GM23338 (cell line): ENCODE results near the gene SPRY2. TPM values are rescaled to one million over a fixed set of nuclear protein-coding genes. Genes with fewer than 3 reads are reported as not detected.
A peak's percentile ranks its signal among the peaks of the same experiment; 100 is the strongest.

ENCODE experiments used
- ATAC-seq: fragments of 200-7000 bp; cut with Tn5 transposase; 3 replicates; pipeline ENCODE4 v1.9.1; 2020
- DNase-seq: peaks from one replicate; pipeline ENCODE4 v3.0.0-alpha.2; 2015; ENCODE audit warnings: low spot score
- H2AFZ ChIP-seq: fragments of 200-600 bp; sonication (generic); 2 replicates; pipeline ENCODE4 v1.8.0; 2016; ENCODE audit warnings: antibody characterized with exemption, mild to moderate bottlenecking, moderate library complexity
- H3F3A ChIP-seq: fragments of 200-600 bp; sonication (generic); replicated peaks from 2 replicates; pipeline ENCODE4 v1.8.0; 2017; ENCODE audit warnings: antibody characterized with exemption, mixed run types, low read depth
- H3K27ac ChIP-seq: fragments of 200-600 bp; sonication (generic); 2 replicates; pipeline ENCODE4 v1.6.1; 2016; ENCODE audit warnings: low read depth
- H3K27me3 ChIP-seq: fragments of 200-600 bp; sonication (generic); 2 replicates; pipeline ENCODE4 v1.8.0; 2016; ENCODE audit warnings: mild to moderate bottlenecking, mixed run types, moderate library complexity; ENCODE audit not compliant: insufficient read depth
- H3K36me3 ChIP-seq: fragments of 200-600 bp; sonication (generic); 2 replicates; pipeline ENCODE4 v1.8.0; 2016; ENCODE audit warnings: mild to moderate bottlenecking; ENCODE audit not compliant: insufficient read depth
- H3K4me1 ChIP-seq: fragments of 200-600 bp; sonication (generic); 2 replicates; pipeline ENCODE4 v1.8.0; 2016; ENCODE audit warnings: mild to moderate bottlenecking, moderate library complexity; ENCODE audit not compliant: insufficient read depth
- H3K4me2 ChIP-seq: fragments of 200-600 bp; sonication (generic); 2 replicates; pipeline ENCODE4 v1.7.1; 2017; ENCODE audit warnings: mixed run types
- H3K4me3 ChIP-seq: fragments of 200-600 bp; sonication (generic); 2 replicates; pipeline ENCODE4 v1.6.1; 2016; ENCODE audit warnings: mixed run types
- H3K79me2 ChIP-seq: fragments of 200-600 bp; sonication (generic); replicated peaks from 2 replicates; pipeline ENCODE4 v1.8.0; 2017; ENCODE audit warnings: mild to moderate bottlenecking; ENCODE audit not compliant: insufficient read depth
- H3K9me2 ChIP-seq: fragments of 200-600 bp; sonication (generic); 2 replicates; pipeline ENCODE4 v1.8.0; 2017; ENCODE audit not compliant: insufficient read depth
- H4K20me1 ChIP-seq: fragments of 200-600 bp; sonication (generic); replicated peaks from 2 replicates; pipeline ENCODE4 v1.8.0; 2017; ENCODE audit warnings: mild to moderate bottlenecking; ENCODE audit not compliant: insufficient read depth
- H3K27ac Mint-ChIP-seq: 2 replicates; pipeline ENCODE4 v1.8.0; 2020; ENCODE audit warnings: inconsistent platforms, mild to moderate bottlenecking, moderate library complexity, mixed read lengths
- H3K27me3 Mint-ChIP-seq: 3 replicates; pipeline ENCODE4 v1.8.0; 2022; ENCODE audit warnings: low read depth, mild to moderate bottlenecking, moderate library complexity, mixed read lengths, inconsistent platforms; ENCODE audit not compliant: insufficient read depth, poor library complexity
- H3K36me3 Mint-ChIP-seq: 3 replicates; pipeline ENCODE4 v1.8.0; 2021; ENCODE audit warnings: low read depth, mild to moderate bottlenecking, inconsistent platforms, moderate library complexity, mixed read lengths
- H3K4me1 Mint-ChIP-seq: 3 replicates; pipeline ENCODE4 v1.8.0; 2020; ENCODE audit warnings: mild to moderate bottlenecking, inconsistent platforms, mixed read lengths
- H3K4me3 Mint-ChIP-seq: 3 replicates; pipeline ENCODE4 v1.8.0; 2021; ENCODE audit warnings: moderate library complexity, mild to moderate bottlenecking, inconsistent platforms, mixed read lengths
- H3K9me3 Mint-ChIP-seq: 3 replicates; pipeline ENCODE4 v1.8.0; 2020; ENCODE audit warnings: moderate library complexity, mild to moderate bottlenecking, inconsistent platforms, mixed read lengths
- CREB1 ChIP-seq: fragments of 250-450 bp; sonication (Bioruptor Pico); IDR thresholded peaks from 2 replicates; pipeline ENCODE4 v1.5.0; 2020; ENCODE audit warnings: low read depth, mild to moderate bottlenecking, moderate library complexity
- CTCF ChIP-seq, 2 experiments: fragments of 200-600 bp in 1 of 2; sonication (generic) in 1 of 2; conservative IDR thresholded peaks; 2 replicates each; pipeline versions ENCODE4 v1.5.1 to v1.6.1; 2016 to 2017; ENCODE audit warnings: antibody characterized with exemption in 2 of 2, low read depth in 2 of 2, mild to moderate bottlenecking in 2 of 2, moderate library complexity in 1 of 2
- ETS1 ChIP-seq: IDR thresholded peaks from 2 replicates; pipeline ENCODE4 v1.6.1; 2016; ENCODE audit warnings: antibody characterized with exemption
- EZH2 ChIP-seq: fragments of 200-600 bp; sonication (generic); IDR thresholded peaks from one replicate; pipeline ENCODE4 v1.8.0; 2017; ENCODE audit warnings: antibody characterized with exemption, mild to moderate bottlenecking, low read depth; ENCODE audit not compliant: unreplicated experiment
- EZH2phosphoT487 ChIP-seq: fragments of 200-600 bp; sonication (generic); IDR thresholded peaks from one replicate; pipeline ENCODE4 v1.8.1; 2018; ENCODE audit warnings: antibody characterized with exemption; ENCODE audit not compliant: unreplicated experiment
- JUNB ChIP-seq: IDR thresholded peaks from one replicate; pipeline ENCODE4 v1.6.1; 2016; ENCODE audit warnings: antibody characterized with exemption; ENCODE audit not compliant: unreplicated experiment
- NANOG ChIP-seq: IDR thresholded peaks from 2 replicates; pipeline ENCODE4 v1.6.1; 2016; ENCODE audit warnings: antibody characterized with exemption, borderline replicate concordance
- POLR2AphosphoS5 ChIP-seq: IDR thresholded peaks from 2 replicates; pipeline ENCODE4 v1.6.1; 2016; ENCODE audit warnings: antibody characterized with exemption, low read depth
- REST ChIP-seq: IDR thresholded peaks from one replicate; pipeline ENCODE4 v1.6.1; 2018; ENCODE audit warnings: antibody characterized with exemption; ENCODE audit not compliant: unreplicated experiment
- STAT1 ChIP-seq: IDR thresholded peaks from one replicate; pipeline ENCODE4 v1.6.1; 2016; ENCODE audit warnings: antibody characterized with exemption; ENCODE audit not compliant: unreplicated experiment
- ZNF114 ChIP-seq: fragments of 250-450 bp; sonication (Bioruptor Pico); IDR thresholded peaks from 2 replicates; pipeline ENCODE4 v1.5.0; 2020; ENCODE audit warnings: mild to moderate bottlenecking, moderate library complexity
- ZNF331 ChIP-seq: fragments of 250-450 bp; sonication (Bioruptor Pico); IDR thresholded peaks from 2 replicates; pipeline ENCODE4 v1.5.0; 2020; ENCODE audit warnings: low read depth, mild to moderate bottlenecking, moderate library complexity
- ZNF462 ChIP-seq: fragments of 250-450 bp; sonication (Bioruptor Pico); IDR thresholded peaks from 2 replicates; pipeline ENCODE4 v1.5.0; 2020; ENCODE audit warnings: mild to moderate bottlenecking, moderate library complexity
- polyA plus RNA-seq: library from polyadenylated mRNA; unstranded; fragments of >200 nt; fragmentation: Nextera tagmentation; extraction: Ambion mirVana; gene quantifications from 2 replicates; pipeline ENCODE4 v1.2.1, GENCODE V29; 2016
- total RNA-seq: library from RNA; depleted of rRNA; stranded (reverse); fragments of >200 nt; shearing (Covaris generic); gene quantifications from 2 replicates; pipeline ENCODE4 v1.2.3, GENCODE V29; 2014

Gene SPRY2
- total and polyA plus RNA-seq, 2 experiments from 2014 or later = 21.5 to 39.1 TPM

- no peaks in the 10 kb centered on the region for H4K20me1 ChIP-seq
- DNase-seq = peak; percentile 54
- Mint-ChIP-seq H3K4me3 (0 out of 3 replicates have a peak overlapping the region, but pooled peaks have one; percentile 27), H3K27me3 (peaks cover 2% of the 10 kb centered on the region), H3K4me1 (peaks cover 30% of the 10 kb centered on the region; the same call in 2 of the 3 replicates), H3K27ac (peak overlapping the region; percentile 98), H3K9me3 (no peaks in the 10 kb centered on the region), H3K36me3 (no peaks in the 10 kb centered on the region)
- peak; percentile 44 for ATAC-seq
- H3K9me2 ChIP-seq = peaks cover 3% of the 10 kb centered on the region; the same call in 1 of the 2 replicates
- TF ChIP-seq REST (no peak), STAT1 (no peak), NANOG (no peak), ETS1 (no peak), ZNF462 (CRISPR knock-in tag) (no peak), EZH2 (no peak), CTCF (conservative IDR thresholded peaks at IDR 0.05; ENCODE audit: low read depth in 2 of 2) (no peak), POLR2AphosphoS5 (no peak), CREB1 (CRISPR knock-in tag) (no peak), JUNB (no peak), ZNF114 (CRISPR knock-in tag) (no peak), EZH2phosphoT487 (no peak), ZNF331 (no peak)
- no peak overlapping the region for H2AFZ ChIP-seq
- peak overlapping the region; percentile 17 for H3K4me3 ChIP-seq
- H3K36me3 ChIP-seq = no peaks in the 10 kb centered on the region
- no peaks in the 10 kb centered on the region for H3K27me3 ChIP-seq
- H3K79me2 ChIP-seq = no peaks in the 10 kb centered on the region
- peak overlapping the region; percentile 43 for H3K4me2 ChIP-seq
- H3K27ac ChIP-seq = peak overlapping the region; percentile 92
- peaks cover 25% of the 10 kb centered on the region for H3K4me1 ChIP-seq
- H3F3A ChIP-seq = peaks cover 11% of the 10 kb centered on the region
Observed at GRCh38 chr13:80296638-80297037, 44.3 kb downstream of the SPRY2 start.
